GM19099 (cell line): ENCODE measurements around the gene VWCE.
A peak's percentile ranks its signal among the peaks of the same experiment; 100 is the strongest.

Experiments used
- POLR2A ChIP-seq: IDR thresholded peaks from 3 replicates; pipeline ENCODE4 v1.6.1; 2011; ENCODE audit warnings: low read depth; ENCODE audit not compliant: insufficient read length; ENCODE audit errors: extremely low read depth

Gene VWCE, protein sequence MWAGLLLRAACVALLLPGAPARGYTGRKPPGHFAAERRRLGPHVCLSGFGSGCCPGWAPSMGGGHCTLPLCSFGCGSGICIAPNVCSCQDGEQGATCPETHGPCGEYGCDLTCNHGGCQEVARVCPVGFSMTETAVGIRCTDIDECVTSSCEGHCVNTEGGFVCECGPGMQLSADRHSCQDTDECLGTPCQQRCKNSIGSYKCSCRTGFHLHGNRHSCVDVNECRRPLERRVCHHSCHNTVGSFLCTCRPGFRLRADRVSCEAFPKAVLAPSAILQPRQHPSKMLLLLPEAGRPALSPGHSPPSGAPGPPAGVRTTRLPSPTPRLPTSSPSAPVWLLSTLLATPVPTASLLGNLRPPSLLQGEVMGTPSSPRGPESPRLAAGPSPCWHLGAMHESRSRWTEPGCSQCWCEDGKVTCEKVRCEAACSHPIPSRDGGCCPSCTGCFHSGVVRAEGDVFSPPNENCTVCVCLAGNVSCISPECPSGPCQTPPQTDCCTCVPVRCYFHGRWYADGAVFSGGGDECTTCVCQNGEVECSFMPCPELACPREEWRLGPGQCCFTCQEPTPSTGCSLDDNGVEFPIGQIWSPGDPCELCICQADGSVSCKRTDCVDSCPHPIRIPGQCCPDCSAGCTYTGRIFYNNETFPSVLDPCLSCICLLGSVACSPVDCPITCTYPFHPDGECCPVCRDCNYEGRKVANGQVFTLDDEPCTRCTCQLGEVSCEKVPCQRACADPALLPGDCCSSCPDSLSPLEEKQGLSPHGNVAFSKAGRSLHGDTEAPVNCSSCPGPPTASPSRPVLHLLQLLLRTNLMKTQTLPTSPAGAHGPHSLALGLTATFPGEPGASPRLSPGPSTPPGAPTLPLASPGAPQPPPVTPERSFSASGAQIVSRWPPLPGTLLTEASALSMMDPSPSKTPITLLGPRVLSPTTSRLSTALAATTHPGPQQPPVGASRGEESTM

GRCh38 chr11:61294717-61295595 is at the start of gene VWCE:
TSS of gene VWCE (minus strand) at chr11:61295316. CDS start at chr11:61295037, 279 bp downstream.
- peak; percentile 37 for TF ChIP-seq POLR2A

DNA sequence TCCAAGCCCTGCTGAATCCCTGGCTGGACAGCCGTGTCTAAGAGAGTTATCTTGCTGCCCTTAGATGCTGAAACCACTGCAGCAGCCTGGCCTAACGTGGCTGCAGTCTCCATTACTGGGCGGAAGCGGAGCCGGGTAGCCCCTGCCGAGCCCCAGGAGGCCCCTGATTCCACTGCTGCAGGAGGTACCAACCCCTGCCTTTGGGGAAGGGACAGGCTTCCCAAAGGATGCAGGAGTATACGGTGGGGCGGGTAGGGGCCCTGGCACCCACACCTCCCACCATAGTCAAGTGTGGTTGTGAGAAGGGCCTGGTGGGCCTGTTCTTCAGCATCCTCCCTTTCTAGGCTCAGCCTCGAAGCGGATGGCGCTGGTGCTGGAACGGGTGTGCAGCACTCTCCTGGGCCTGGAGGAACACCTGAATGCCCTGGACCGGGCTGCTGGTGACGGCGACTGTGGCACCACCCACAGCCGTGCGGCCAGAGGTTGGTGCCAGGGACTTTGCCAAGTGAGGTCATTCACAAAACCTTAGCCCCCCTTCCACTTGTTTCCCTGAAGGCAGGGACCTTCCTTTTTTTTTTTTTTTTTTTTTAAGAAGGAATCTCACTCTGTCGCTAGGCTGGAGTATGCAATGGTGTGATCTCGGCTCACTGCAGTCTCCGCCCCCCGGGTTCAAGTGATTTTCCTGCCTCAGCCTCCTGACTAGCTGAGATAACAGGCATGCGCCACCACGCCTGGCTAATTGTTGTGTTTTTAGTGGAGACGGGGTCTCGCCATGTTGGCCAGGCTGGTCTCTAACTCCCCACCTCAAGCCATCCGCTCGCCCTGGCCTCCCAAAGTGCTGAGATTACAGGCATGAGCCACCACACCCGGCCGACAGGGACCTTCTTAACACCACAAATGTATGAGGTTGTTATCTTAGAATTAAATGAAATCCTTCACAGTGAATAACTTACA is 49.0 kb upstream of the VWCE start:
- no peak for TF ChIP-seq POLR2A

DNA sequence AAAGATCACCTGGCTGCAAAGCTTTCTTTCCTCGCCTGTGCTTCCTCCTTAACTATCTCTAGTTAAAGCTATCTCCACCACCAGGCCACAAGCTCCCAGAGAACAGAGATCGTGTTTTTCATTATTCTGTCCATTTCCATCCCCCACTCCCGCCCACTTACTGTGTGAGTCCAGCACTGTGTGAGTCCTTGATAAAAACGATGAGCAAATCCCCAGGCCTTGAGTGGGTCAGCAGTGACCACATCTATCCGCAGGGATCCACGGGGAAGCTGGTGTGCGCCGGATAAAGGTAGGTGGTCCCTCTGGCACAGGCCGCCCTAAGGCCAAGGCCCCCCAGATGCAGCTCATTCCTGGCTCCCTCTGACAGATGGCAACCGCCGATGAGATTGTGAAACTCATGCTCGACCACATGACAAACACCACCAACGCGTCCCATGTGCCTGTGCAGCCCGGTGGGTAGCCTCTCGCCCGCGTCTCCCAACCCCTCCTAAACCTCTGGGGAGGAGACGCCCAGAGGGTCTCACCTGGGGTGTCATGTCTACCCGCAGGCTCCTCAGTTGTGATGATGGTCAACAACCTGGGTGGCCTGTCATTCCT is 47.2 kb upstream of the VWCE start:
- TF ChIP-seq POLR2A, result no peak

DNA sequence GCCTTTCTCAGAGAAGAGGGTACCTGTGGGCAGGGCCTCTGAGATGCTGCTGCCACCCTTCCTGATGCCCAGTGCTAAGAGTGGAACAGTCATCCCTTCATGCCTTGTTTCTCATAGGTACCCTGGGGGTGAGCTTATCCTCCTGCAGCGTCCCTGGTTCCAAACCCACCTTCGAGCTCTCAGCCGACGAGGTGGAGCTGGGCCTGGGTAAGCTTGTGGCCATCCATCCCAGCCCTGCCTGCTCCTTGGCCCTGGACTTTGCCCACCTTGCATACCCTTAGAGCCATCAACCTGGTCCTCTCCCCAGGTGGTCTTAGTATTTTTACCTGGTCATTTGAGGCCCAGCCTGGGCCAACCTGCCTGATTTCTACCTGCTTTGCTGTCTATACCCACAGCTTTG is 46.6 kb upstream of the VWCE start:
- TF ChIP-seq POLR2A, result no peak

- TF ChIP-seq POLR2A, result no peak
These were observed 45.9 kb upstream of the VWCE start for GRCh38 chr11:61340979-61341378.

DNA sequence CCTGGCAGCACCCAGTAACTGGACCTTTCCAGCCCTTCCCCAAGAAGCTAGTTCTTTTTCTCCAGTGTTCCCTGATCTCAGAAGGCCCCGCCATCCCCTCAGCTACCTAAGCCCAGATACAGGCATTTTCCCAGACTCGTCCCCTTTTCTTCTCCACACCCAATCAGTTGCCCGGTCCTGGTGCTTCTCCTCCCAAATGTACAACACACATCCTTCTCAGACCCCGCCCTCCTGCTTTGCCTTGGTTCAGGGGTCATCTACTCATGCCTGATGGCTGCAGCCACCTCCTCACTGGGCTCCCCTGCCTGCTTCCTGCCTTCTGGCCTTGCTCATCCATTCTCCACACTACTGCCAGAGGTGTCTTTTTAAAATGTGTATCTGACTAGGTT is 44.4 kb upstream of the VWCE start:
- TF ChIP-seq POLR2A, result no peak

DNA sequence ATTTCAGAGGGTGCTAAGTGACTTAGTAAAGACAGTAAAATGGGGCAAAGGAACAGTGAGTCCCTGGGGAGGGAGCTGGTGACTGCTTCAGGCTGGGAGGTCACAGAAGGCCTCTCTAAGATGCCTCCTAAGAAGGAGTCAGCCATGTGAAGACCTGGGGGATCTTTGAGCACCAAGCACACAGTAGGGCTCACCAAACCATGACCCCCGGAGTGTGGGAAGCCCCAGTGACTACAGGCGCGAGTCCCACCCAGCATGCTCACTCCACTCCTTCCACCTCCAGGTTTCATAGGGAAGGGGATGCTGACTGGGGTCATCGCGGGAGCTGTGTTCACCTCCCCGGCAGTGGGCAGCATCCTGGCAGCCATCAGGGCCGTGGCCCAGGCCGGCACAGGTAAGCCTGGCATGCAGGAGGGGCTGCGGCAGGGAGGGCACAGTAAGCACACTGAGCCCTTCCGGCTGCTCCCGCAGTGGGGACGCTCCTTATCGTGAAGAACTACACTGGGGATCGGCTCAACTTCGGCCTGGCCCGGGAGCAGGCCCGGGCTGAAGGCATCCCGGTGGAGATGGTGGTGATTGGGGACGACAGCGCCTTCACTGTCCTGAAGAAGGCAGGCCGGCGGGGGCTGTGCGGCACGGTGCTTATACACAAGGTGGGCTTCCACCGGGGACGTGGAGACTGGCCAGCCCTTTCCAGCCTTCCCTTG is 43.8 kb upstream of the VWCE start:
- TF ChIP-seq POLR2A, result no peak

- no peak for TF ChIP-seq POLR2A
These were observed 42.8 kb upstream of the VWCE start for GRCh38 chr11:61337706-61338470.

GRCh38 chr11:61336171-61336935 is 41.2 kb upstream of the VWCE start:
- TF ChIP-seq POLR2A, result no peak

- no peak for TF ChIP-seq POLR2A
These were observed 40.2 kb upstream of the VWCE start for GRCh38 chr11:61335355-61335710.

DNA sequence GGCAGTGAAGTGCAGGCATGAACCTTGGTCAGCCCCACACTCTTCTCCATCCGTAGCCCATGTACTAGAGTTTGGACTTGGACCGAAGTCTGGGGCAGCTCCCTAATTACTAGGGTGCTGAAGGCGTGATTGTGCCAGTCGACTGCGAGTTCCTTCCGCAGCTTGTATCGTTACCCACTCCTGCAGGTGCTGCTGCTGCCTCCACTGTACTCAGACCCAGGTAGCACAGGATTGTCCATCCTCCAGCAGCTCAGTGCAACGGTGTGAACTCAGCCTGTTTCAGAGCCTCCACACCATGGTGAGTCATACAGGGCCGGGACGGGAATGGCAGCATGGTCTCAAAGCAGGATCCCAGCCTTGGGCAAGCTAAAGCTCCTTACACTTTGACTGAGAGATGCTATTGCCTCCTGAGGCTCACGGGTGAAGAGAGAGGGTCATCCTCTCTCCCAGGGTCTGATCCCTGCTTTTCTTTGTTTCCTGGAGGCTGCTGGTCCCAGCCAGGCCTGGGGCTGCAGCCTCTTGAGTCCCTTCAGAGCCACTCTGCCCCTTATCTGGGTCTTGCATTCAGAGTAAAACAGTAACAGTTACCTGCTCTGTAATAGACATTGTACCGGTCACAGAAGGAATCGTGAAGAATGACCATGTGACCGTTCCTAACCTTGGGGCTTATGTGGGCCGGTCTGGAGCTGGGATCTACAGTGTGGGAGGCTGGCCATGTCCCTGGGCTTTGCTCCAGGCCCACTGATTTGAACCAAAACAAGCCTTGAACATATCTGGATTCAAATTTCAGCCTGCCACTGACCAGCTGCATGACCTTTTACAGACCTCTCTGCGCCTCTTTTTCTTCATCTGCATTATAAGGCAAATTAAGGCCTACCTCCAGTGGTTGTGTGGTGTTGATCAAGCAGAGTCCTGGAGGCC is 39.6 kb upstream of the VWCE start:
- TF ChIP-seq POLR2A, result no peak
